Lower leg skin (tissue), 3 donors: ENCODE data around the gene GREB1L.

Experiments
- CTCF ChIP-seq, 3 donors: fragments of 450-650 bp; IDR thresholded peaks; one replicate each; pipeline ENCODE4 v1.5.1; 2016; ENCODE audit warnings: antibody characterized with exemption in 3 of 3, mild to moderate bottlenecking in 3 of 3, moderate library complexity in 2 of 3
- POLR2A ChIP-seq, 2 donors: fragments of 450-650 bp; IDR thresholded peaks; one replicate each; pipeline ENCODE4 v1.6.1; 2016 to 2017; ENCODE audit warnings: antibody characterized with exemption in 2 of 2, mild to moderate bottlenecking in 1 of 2, moderate library complexity in 1 of 2

- no peak for TF ChIP-seq CTCF (IDR thresholded peaks at IDR 0.05)
- no peak for TF ChIP-seq POLR2A (IDR thresholded peaks at IDR 0.05)
These were observed 45.6 kb upstream of the GREB1L start for GRCh38 chr18:21196426-21196825.
